ENCODE measurements around the gene MMP3.
"Not testable (repeated sequence)": the region's sequence is repeated elsewhere in the genome, so short reads cannot be mapped to it uniquely, and the experiment has no call there.

MMP3 gene

DNA sequence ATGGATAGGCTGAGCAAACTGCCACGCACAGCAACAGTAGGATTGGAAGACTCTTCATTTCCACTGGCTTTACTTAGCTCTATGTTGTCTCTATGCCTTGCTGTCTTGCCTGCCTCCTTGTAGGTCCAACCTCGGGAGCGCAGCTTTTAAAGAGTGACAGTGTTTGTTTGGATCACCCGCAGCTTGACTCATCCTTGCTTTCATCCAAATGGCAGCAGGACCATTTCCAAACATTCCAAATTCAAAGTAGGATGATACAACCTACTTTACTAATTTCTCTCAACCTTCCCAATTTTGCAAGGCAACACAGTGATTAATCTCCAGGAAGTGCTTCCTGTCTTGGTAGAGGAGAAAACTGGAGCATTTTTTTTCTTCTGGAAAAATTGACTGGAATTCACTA, at the start of gene MMP3:
MMP3 (minus strand) TSS at position 121 of the 400 bp plus-strand sequence; CDS start at position 58, 63 bp downstream.
- DNase-seq, result no peak

DNA sequence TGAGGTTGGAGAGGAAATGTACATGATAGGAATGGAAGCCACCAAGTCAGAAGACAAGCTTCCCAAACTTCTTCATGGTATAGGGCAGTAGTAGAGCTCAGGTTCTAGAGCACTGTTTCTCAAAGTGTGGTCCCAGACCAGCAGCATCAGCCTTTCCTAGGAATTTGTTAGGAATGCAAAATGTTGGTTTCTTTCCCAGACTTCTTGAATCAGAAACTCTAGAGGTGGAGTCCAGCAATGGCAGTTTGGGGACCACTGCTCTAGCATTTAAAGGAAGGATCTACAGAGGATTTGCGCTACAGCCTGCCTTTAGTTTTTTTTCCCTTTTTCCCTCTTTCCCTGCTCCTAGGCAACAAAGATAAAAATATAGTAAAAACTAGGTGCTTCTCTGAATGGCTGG, 48.3 kb upstream of the MMP3 start:
- no peak for DNase-seq

GRCh38 chr11:102886999-102887398, 43.6 kb upstream of the MMP3 start:
- no peak for DNase-seq

DNA sequence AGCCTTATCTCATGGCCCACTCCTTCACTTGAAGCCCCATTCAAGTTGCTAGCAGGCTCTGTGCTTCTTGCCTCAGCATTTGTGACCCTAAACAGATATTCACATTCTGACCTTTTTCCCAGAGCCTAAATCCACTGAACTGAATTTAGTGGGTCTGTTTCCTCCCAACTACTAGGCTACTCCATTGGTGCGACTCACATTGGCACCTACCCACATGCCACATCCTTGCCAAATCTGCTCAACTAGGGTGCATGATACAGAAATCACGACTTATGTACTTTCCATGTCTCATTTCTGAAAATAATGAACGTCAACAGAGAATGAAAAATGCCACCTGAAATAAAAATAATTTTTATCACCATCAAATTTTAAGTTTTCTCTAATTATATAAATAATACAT, 39.7 kb upstream of the MMP3 start:
- DNase-seq, result no peak

DNA sequence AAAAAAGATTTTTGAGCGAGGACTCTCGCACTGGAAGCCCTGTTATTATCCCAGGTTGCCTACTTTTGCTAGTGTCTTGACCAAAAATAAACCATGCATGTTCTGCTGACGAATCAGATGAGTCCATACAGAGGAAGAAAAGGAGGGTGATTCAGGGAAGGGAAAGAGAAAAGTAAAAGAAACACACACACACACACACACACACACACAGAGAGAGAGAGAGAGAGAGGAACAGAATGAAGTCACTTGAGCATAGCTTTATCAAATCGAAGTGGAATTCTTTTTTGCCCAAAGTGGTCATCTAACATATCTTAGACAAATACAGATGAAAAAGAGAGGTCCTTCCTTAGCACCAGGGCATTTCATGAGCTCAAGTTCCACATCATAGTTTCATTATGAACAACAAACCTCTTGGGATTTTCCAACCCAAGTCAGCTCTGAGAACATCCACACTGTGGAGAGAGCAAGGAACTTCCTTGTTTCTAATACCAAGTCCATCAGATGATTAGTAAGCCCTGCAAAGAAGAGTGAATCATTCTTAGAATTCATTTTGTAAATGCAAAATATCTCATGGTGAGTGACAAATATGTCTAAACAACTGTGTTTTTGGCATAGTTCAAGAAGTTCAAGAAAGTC, 39.1 kb upstream of the MMP3 start:
- DNase-seq, result no peak

GRCh38 chr11:102879801-102880200, 36.4 kb upstream of the MMP3 start:
- DNase-seq, result no peak

- DNase-seq, result no peak
Observed at GRCh38 chr11:102878595-102878994, 35.2 kb upstream of the MMP3 start.

DNA sequence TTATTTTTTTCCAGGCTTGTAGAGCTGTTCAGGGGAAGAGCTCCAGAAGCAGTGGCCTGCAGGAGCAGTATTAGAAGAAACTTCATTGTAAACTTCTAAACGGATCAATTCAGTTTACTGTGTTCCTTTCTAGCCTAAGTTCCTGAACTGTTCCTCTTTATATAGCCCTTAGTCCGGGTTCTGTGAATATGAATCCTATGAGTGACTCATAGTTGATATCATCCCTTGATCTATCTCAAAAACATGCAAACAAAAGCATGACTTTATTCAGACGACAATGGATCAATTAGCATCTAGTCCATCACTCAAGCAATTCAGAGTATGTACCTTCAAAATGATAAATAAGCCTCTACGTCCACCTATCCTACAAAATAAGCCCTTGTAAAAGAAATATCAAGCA, 31.4 kb upstream of the MMP3 start, which contains the start of gene MMP12:
MMP12 (minus strand) TSS at position 131 of the 400 bp plus-strand sequence; CDS start at position 86, 45 bp downstream.
- DNase-seq, result no peak

DNA sequence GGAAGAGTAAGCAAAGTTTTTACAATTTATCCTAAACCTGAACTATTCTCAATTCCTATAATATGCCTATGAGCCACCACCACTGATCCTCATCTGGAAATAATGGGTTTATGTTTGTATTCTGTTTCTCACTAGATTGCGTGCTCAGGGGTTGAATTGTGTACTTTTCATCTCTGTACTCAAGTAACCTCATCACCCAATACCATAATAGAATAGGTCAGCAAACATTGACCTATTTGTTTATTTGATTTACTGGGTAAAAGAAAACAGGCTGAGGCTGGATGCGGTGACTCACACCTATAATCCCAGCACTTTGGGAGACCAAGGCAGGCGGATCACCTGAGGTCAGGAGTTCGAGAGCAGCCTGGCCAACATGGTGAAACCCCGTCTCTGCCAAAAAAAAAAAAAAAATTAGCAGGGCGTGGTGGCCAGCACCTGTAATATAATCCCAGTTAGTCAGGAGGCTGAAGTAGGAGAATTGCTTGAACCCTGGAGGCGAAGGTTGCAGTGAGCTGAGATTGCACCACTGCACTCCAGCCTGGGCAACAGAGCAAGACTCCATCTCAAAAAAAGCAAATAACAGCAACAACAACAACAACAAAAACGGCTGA, 26.1 kb upstream of the MMP3 start:
- not testable (repeated sequence) for DNase-seq

DNA sequence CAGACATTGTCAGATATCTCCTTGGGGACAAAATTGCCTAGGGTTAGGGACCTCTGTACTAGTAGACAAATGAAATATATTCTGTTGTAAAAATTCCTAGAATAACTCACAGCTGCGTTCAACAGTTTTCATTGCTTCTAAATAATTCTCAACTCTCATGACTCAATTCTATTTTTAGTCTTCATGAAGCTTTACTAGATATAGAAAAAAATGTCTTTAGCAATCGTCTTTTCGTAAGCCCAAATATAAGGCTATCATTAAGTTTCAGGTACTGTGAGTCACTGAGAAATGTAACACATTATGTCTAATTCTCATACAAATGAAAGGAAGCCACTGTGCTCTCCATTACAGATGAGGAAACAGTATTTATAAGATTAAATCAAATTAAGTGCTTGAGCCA, 24.9 kb upstream of the MMP3 start:
- DNase-seq, result no peak

DNA sequence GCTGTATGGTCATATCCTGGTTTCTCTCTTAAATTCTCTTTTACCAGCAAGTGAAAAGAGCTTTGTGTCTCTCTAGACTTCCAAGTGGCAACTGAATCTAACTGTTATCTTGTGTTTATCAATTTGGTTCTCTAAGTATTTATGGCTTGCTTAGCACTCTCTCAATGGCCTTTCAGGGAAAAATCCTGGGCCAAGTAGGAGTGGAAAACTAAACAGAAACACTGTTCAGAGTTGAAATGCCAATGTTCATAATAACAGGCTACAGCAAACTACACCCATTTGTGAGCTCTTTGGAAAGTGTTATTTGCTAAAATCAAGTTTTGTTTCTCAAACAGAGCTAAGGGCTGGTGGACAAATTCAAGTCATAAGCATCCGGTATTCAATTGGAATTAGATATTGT, 21.3 kb upstream of the MMP3 start:
- DNase-seq, result no peak

GRCh38 chr11:102853956-102854355, 10.5 kb upstream of the MMP3 start:
- no peak for DNase-seq

DNA sequence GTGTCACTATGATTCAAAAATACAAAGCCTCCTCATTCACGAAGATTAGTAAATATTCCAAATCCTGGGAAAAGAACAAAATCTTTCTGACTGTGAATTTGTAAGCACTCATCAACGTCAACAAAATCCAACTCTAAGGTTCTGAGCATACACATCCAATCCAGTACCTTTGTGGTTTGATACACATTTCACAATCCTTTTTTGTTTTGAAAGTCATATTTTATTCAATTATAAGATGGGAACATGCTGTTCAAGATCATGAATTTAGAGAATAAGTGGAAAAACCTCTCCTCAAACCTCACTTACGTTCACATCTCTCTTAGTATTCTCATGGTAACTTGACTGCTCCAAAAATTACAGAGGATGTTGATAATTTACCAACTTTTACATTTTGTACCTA, 9.6 kb upstream of the MMP3 start:
- DNase-seq, result no peak

- DNase-seq, result no peak
Observed at GRCh38 chr11:102850973-102851745, 7.8 kb upstream of the MMP3 start.

GRCh38 chr11:102849311-102849710, 5.9 kb upstream of the MMP3 start:
- no peak for DNase-seq

DNA sequence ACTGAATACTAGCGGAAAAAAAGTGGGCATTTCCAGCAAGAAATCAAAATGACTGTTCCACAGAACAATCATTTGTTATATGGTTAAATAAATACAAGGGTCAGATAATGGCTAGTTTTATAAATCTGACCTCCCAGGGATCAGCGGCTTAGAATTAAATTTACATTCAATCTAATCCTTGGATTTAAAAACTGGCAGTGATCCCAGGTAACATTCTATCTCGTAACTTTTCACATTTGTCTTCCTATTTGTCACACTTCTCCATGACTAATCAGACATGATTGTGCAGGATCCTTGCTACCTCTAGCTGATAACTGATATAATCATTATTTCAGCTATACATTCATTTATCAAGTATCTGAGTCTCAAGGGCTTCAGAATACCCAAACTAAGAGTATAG, 2.9 kb upstream of the MMP3 start:
- DNase-seq, result no peak

GRCh38 chr11:102842930-102843329, 479 bp downstream of the MMP3 start:
- DNase-seq, result no peak

- DNase-seq, result no peak
Observed at GRCh38 chr11:102840018-102840417, 3.4 kb downstream of the MMP3 start.

- DNase-seq, result no peak
Observed at GRCh38 chr11:102837646-102838045, 5.8 kb downstream of the MMP3 start.

DNA sequence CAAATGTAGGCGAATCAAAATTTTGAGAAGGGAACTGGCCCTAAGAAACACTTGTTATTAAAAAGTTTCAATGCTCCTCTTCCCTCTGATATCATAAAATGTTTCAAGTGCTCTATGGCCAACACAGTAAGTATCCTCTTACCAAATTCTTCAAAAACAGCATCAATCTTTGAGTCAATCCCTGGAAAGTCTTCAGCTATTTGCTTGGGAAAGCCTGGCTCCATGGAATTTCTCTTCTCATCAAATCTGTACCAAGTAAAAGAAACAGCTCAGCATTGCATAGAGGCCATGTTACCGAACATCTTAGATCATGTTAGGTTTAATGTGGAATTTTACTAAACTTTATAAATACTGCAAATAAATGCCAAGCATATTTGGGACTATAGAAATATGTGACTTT, 6.3 kb downstream of the MMP3 start:
- no peak for DNase-seq

- DNase-seq, result no peak
Observed at GRCh38 chr11:102836290-102836875, 7.0 kb downstream of the MMP3 start.

- DNase-seq, result no peak
Observed at GRCh38 chr11:102833731-102834130, 9.7 kb downstream of the MMP3 start.

DNA sequence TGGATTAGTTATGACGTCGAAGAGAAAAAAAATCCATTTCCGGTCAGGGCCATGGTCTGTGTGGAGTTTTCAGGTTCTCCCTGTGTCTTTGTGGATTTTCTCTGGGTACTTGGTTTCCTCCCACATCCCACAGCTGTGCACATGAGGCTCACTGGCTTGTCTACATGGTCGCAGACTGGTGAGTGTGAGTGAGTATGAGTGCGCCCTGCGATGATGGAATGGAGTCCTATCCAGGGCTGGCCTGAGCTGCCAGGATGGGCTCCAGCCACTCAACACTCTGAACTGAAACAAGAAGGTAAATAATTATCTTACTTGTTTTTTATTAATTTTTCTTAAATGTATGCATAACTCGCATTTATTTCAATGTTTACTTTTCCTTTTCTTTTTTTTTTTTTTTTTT, 10.8 kb downstream of the MMP3 start:
- DNase-seq, result no peak
